GM12865 (cell line): ENCODE measurements around the gene IRAK1BP1.
"Not testable (repeated sequence)": the region's sequence is repeated elsewhere in the genome, so short reads cannot be mapped to it uniquely, and the experiment has no call there.

Experiments used
- DNase-seq: peaks from one replicate; pipeline ENCODE4 v3.0.0; 2010; ENCODE audit warnings: low read depth
- H3K4me3 ChIP-seq: 2 replicates; pipeline ENCODE4 v1.5.1; 2011; ENCODE audit warnings: mild to moderate bottlenecking, low read depth, low read length, control low read depth
- TF ChIP-seq, protein P1 (sequence below): IDR thresholded peaks from 2 replicates; pipeline ENCODE4 v1.5.1; 2011; ENCODE audit warnings: low read length, control low read depth, low read depth, inconsistent platforms; ENCODE audit not compliant: insufficient read depth; ENCODE audit errors: missing control alignments

The IRAK1BP1 gene

DNA sequence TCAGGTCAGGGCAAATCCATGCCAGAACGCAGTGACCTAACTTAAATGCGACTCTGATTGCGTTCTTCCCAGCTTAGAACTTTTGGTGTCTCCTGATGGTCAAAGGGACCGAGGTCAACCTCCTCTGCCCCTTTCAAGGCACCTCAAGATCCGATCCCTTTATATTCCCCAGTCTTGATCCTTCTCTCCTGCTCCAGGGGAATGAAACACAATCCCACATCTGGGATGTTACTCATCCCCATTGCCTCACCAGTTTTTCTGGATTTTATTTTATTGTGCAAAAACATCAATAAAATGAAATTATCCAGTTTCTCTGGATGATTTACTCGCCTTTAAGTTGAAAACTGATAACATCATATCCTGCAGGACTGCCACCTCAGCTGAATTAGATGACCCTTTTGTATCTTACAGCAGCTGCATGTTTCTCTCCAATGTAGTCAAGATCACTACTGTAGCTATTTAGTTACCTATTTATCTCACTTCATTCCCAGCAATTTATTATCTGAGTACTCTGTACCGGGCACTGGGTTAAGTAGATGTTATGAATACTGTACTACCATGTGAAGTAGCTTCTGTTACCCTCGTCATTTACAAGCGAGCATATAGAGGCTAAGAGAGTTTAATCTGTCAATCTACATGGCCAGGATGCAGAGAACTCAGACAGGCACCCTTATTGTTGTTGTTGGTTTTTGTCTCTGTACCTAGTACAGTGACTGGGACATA, 44.0 kb downstream of the IRAK1BP1 start:
- DNase-seq: no peak
- H3K4me3 ChIP-seq: no peak overlapping the region
- TF ChIP-seq, protein P1, sequence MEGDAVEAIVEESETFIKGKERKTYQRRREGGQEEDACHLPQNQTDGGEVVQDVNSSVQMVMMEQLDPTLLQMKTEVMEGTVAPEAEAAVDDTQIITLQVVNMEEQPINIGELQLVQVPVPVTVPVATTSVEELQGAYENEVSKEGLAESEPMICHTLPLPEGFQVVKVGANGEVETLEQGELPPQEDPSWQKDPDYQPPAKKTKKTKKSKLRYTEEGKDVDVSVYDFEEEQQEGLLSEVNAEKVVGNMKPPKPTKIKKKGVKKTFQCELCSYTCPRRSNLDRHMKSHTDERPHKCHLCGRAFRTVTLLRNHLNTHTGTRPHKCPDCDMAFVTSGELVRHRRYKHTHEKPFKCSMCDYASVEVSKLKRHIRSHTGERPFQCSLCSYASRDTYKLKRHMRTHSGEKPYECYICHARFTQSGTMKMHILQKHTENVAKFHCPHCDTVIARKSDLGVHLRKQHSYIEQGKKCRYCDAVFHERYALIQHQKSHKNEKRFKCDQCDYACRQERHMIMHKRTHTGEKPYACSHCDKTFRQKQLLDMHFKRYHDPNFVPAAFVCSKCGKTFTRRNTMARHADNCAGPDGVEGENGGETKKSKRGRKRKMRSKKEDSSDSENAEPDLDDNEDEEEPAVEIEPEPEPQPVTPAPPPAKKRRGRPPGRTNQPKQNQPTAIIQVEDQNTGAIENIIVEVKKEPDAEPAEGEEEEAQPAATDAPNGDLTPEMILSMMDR: no peak

DNA sequence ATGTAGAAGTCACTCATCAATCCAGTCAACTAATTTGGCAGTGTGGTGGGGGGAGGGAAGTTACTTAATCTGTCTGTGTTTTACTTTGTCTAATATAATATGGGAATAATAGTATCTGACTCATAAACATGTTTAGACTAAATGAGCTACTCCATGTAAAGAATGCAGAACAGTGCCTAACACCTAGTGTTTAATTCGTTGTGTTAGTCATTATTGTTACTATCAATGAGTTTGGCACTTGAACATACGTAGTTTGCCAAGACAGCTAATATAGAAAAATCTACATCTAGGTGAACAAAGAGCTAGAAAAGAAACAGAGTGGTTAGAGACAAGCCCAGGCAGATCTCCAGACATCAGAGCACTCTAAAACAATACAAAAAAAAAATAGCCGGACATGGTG, 49.1 kb downstream of the IRAK1BP1 start:
- H3K4me3 ChIP-seq: no peak overlapping the region
- DNase-seq: no peak
- TF ChIP-seq, protein P1: no peak

DNA sequence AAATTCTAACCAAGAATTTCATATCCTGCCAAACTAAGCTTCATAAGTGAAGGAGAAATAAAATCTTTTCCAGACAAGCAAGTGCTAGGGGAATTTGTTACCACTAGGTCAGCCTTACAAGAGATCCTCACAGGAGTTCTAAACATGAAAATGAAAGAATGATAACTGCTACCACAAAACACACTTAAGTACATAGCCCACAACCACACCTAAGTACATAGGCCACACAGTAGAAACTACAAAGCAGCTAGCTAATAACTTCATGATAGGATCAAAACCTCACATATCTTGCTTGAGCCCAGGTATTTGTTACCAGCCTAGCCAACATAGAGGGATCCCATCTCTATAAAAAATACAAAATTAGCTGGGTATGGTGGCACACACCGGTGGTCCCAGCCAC, 50.4 kb downstream of the IRAK1BP1 start:
- H3K4me3 ChIP-seq: no peak overlapping the region
- TF ChIP-seq, protein P1: no peak
- no peak for DNase-seq

DNA sequence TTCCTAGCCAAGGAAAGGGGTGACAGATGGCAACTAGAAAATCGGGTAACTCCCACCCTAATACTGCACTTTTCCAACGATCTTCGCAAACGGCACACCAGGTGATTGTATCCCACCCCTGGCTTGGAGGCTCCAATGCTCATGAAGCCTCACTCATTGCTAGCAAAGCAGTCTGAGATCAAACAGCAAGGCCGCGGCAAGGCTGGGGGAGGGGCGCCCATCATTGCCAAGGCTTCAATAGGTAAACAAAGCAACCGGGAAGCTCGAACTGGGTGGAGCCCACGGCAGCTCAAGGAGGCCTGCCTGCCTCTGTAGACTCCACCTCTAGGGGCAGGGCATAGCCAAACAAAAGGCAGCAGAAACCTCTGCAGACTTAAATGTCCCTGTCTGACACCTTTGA, 53.8 kb downstream of the IRAK1BP1 start:
- not testable (repeated sequence) for DNase-seq

DNA sequence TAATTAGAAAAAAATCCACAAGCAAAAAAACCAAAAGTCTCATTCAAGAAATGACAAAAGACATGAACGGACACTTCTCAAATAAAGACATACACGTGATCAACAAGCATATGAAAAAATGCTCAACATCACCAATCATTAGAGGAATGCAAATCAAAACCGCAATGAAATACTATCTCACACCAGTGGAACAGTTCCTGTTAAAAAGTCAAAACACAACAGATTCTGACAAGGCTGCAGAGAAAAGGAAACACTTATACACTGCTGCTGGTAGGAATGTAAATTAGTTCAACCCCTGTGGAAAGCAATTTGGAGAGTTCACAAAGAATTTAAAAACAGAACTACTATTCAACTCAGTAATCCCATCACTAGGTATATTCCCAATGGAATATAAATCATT, 58.0 kb downstream of the IRAK1BP1 start:
- no peak overlapping the region for H3K4me3 ChIP-seq
- TF ChIP-seq, protein P1: no peak
- no peak for DNase-seq

More for the DNA sequence above, 53.8 kb downstream of the IRAK1BP1 start:
- H3K4me3 ChIP-seq: not testable (repeated sequence)

DNA sequence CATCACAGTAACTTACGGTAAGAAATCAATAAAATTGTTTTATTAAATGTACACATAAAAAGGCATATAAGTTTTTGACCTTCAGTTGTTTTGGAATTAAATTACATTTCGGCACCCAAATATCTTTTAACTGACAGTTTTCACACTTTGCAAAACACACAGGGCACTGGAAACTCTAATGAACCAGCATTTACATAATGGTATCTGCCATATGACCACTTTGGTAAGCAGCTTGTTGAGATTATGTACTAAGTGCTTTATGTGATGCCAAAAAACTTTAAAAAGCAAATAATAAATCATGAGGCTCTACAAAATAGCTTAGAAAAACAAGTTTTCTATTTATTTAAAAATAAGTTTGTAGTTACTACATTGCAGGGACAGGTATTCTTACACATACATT, 68.2 kb downstream of the IRAK1BP1 start:
- H3K4me3 ChIP-seq: no peak overlapping the region
- no peak for DNase-seq
- TF ChIP-seq, protein P1: no peak

DNA sequence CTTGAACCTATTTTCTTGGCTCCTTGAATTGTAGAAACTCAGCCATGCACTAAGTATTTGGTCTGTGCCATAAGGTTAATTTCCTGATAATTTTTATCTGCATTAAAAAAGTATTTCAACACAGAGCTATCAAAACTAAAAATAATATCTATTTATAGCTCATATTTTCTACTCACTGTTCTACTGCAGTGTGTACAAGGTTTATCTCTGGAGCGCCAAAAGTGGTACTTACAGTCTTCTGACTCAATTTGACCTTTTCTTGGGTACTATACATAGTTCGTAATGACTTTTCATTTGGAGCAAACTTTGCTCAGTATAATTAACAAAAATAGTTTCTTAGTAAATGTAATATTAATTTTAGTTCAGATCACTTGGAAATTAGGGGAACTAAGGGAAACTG, 69.2 kb downstream of the IRAK1BP1 start:
- H3K4me3 ChIP-seq: no peak overlapping the region
- TF ChIP-seq, protein P1: no peak
- DNase-seq: no peak

DNA sequence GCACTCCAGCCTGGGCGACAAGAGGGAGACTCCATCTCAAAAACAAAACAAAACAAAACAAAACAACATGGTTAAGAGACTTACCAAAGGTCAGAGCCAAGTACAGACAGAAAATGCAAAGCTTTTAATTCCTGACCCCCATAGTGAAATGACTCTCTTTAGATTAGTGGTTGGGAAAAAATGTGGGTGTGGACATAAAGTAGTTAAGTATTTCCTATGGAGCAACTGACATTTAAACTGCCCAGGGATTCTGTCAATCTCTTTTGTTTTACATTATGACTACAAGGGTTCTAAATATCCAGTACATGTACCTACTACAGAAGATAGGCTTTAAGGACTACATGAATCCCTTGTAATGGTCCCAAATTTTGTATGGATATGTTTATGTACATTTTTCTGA, 75.1 kb downstream of the IRAK1BP1 start:
- no peak for DNase-seq
- TF ChIP-seq, protein P1: no peak
- H3K4me3 ChIP-seq: no peak overlapping the region
